Measurements from ENCODE around the gene EHMT2. TPM values are rescaled to one million over a fixed set of nuclear protein-coding genes. Genes with fewer than 3 reads are reported as not detected.

Gene EHMT2
- total and polyA plus RNA-seq, 2 of the 4 experiments (the other 2 are of a cell fraction), result 38.0 to 51.2 TPM

GRCh38 chr6:31882344-31882743 is 15.2 kb downstream of the EHMT2 start:
- POLR2A ChIA-PET (ENCODE audit: unreplicated experiment), result no interaction called here
- ATAC-seq (ENCODE audit: low read depth) (peak; percentile 82), DNase-seq (peak; percentile 59)
- no peaks in the 10 kb centered on the region for H3K4me1 ChIP-seq (ENCODE audit: control insufficient read depth, insufficient read depth, low read length)
- peak overlapping the region; percentile 9 for H2AK9ac ChIP-seq (replicated peaks; ENCODE audit: low read depth, low read length, poor library complexity)
- no peak overlapping the region for H4K91ac ChIP-seq (ENCODE audit: insufficient read depth, low read depth, low read length)
- H3K9ac ChIP-seq (ENCODE audit: low read depth, low read length), result no peak overlapping the region
- H4K5ac ChIP-seq (ENCODE audit: low read depth, low read length), result no peak overlapping the region
- no CpG with 5 or more reads among the region's 6 CpGs for WGBS, 2 experiments (ENCODE audit: extremely low coverage in 2 of 2, insufficient read length in 1 of 2)
- no peak overlapping the region for H3K14ac ChIP-seq (replicated peaks; ENCODE audit: low read depth, low read length)
- CTCF ChIA-PET, result no interaction called here
- H2AFZ ChIP-seq (replicated peaks; ENCODE audit: low read length, poor library complexity), result peak overlapping the region; percentile 5
- H2BK15ac ChIP-seq (ENCODE audit: low read depth, low read length), result no peak overlapping the region
- no peak overlapping the region for H2BK20ac ChIP-seq (ENCODE audit: low read depth, low read length)
- no peaks in the 10 kb centered on the region for H3K79me1 ChIP-seq (ENCODE audit: low read depth in 1 of 2, low read length in 2 of 2)
- H3K56ac ChIP-seq (ENCODE audit: extremely low read depth, insufficient read depth, low read length), result no peak overlapping the region
- in situ Hi-C loops (cut with MboI; ENCODE audit: low sequenced_read_pairs), result no loop called here
- no peak overlapping the region for H2AK5ac ChIP-seq (ENCODE audit: low read depth, low read length)
- no TSS peak for BruUV-seq (replicated peaks)
- H3K27ac ChIP-seq (ENCODE audit: insufficient read depth, low read length), result no peak overlapping the region
- no peak overlapping the region for H4K8ac ChIP-seq (ENCODE audit: low read depth in 2 of 2, low read length in 2 of 2)
- dilution Hi-C loops (cut with HindIII; ENCODE audit: low sequenced_read_pairs, unreplicated experiment), result no loop called here
- TF ChIP-seq, protein P1, sequence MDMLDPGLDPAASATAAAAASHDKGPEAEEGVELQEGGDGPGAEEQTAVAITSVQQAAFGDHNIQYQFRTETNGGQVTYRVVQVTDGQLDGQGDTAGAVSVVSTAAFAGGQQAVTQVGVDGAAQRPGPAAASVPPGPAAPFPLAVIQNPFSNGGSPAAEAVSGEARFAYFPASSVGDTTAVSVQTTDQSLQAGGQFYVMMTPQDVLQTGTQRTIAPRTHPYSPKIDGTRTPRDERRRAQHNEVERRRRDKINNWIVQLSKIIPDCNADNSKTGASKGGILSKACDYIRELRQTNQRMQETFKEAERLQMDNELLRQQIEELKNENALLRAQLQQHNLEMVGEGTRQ (IDR thresholded peaks at IDR 0.05; ENCODE audit: low read depth, low read length), result peak; percentile 26; the same call in 1 of the 2 replicates
- TF ChIP-seq POLR2A (IDR thresholded peaks at IDR 0.05; ENCODE audit: low read depth, low read length), result no peak
- 0 out of 2 replicates have a peak, but pooled peaks cover 2% of the 10 kb centered on the region for H4K20me1 ChIP-seq (ENCODE audit: insufficient read depth, low read length)
- H3K18ac ChIP-seq (ENCODE audit: low read depth, low read length), result no peak overlapping the region
- 0 out of 2 replicates have a peak, but pooled peaks cover 2% of the 10 kb centered on the region for H3K9me1 ChIP-seq (ENCODE audit: insufficient read depth, low read length)
- intact Hi-C loops (cut with micrococcal nuclease), result no loop called here
- H3K4ac ChIP-seq (ENCODE audit: low read depth, low read length), result no peak overlapping the region
- no peak overlapping the region for H3K23ac ChIP-seq (ENCODE audit: low read depth, low read length)
- no peaks in the 10 kb centered on the region for H3K27me3 ChIP-seq (ENCODE audit: control insufficient read depth, insufficient read depth, low read length)
- no peak overlapping the region for H3K4me3 ChIP-seq (ENCODE audit: insufficient read depth, low read depth, low read length)
- no peaks in the 10 kb centered on the region for H3K9me3 ChIP-seq (ENCODE audit: control insufficient read depth, insufficient read depth, low read length)
- no peak overlapping the region for H2BK120ac ChIP-seq (ENCODE audit: low read depth, low read length)
- H3K4me2 ChIP-seq (ENCODE audit: low read depth, low read length), result no peak overlapping the region
- H3K36me3 ChIP-seq (ENCODE audit: control insufficient read depth, insufficient read depth, low read length), result peaks cover 66% of the 10 kb centered on the region
- no peak overlapping the region for H2BK5ac ChIP-seq (ENCODE audit: low read depth, low read length, poor library complexity, severe bottlenecking)
